ENCODE data around the gene TNRC6A. TPM values are rescaled to one million over a fixed set of nuclear protein-coding genes. Genes with fewer than 3 reads are reported as not detected.

The TNRC6A gene
- total RNA-seq, 1 donor from 2014 or later = 34.3 TPM

GRCh38 chr16:24781256-24781655 is 51.8 kb downstream of the TNRC6A start:
- no peak overlapping the region for H3K4me3 ChIP-seq
- intact Hi-C loops (cut with micrococcal nuclease) = loop anchor here (10.0 kb wide), 1 partner anchor 46 kb away; no protein-coding TSS in a partner anchor
- no peaks in the 10 kb centered on the region for H3K27me3 ChIP-seq (ENCODE audit: low read depth)
- peaks cover 81% of the 10 kb centered on the region for H3K4me1 ChIP-seq
- DNase-seq = no peak
- TF ChIP-seq CTCF (IDR thresholded peaks at IDR 0.05; ENCODE audit: borderline replicate concordance) = no peak
- no peaks in the 10 kb centered on the region for H3K9me3 ChIP-seq (replicated peaks)
- H3K36me3 ChIP-seq = peaks cover 73% of the 10 kb centered on the region
- peak overlapping the region; percentile 70 for H3K27ac ChIP-seq (replicated peaks)

- Histone ChIP-seq H3K4me1 (peaks cover 57% of the 10 kb centered on the region), H3K36me3 (peaks cover 69% of the 10 kb centered on the region), H3K4me3 (no peak overlapping the region), H3K27me3 (ENCODE audit: low read depth) (no peaks in the 10 kb centered on the region), H3K27ac (replicated peaks) (peak overlapping the region; percentile 27), H3K9me3 (replicated peaks) (no peaks in the 10 kb centered on the region)
- no peak for TF ChIP-seq CTCF (IDR thresholded peaks at IDR 0.05; ENCODE audit: borderline replicate concordance)
- no peak for DNase-seq
- intact Hi-C loops (cut with micrococcal nuclease) = loop anchor here (10.0 kb wide), 1 partner anchor 49 kb away; no protein-coding TSS in a partner anchor
Measured at GRCh38 chr16:24784121-24784520, 54.7 kb downstream of the TNRC6A start.

GRCh38 chr16:24789881-24790280 is 60.4 kb downstream of the TNRC6A start:
- no peak for TF ChIP-seq CTCF (IDR thresholded peaks at IDR 0.05; ENCODE audit: borderline replicate concordance)
- Histone ChIP-seq H3K27ac (replicated peaks) (no peak overlapping the region), H3K4me1 (peaks cover 18% of the 10 kb centered on the region), H3K9me3 (replicated peaks) (no peaks in the 10 kb centered on the region), H3K27me3 (ENCODE audit: low read depth) (no peaks in the 10 kb centered on the region), H3K36me3 (peaks cover 77% of the 10 kb centered on the region), H3K4me3 (no peak overlapping the region)
- intact Hi-C loops (cut with micrococcal nuclease) = loop anchor here (10.0 kb wide), 1 partner anchor 55 kb away; no protein-coding TSS in a partner anchor
- no peak for DNase-seq

- no peaks in the 10 kb centered on the region for H3K27me3 ChIP-seq (ENCODE audit: low read depth)
- H3K9me3 ChIP-seq (replicated peaks) = no peaks in the 10 kb centered on the region
- intact Hi-C loops (cut with micrococcal nuclease) = loop anchor here (10.0 kb wide), 1 partner anchor 236 kb away; no protein-coding TSS in a partner anchor
- peak; percentile 34 for TF ChIP-seq CTCF (IDR thresholded peaks at IDR 0.05; ENCODE audit: borderline replicate concordance)
- H3K36me3 ChIP-seq = peaks cover 100% of the 10 kb centered on the region
- peaks cover 10% of the 10 kb centered on the region for H3K4me1 ChIP-seq
- H3K4me3 ChIP-seq = no peak overlapping the region
- H3K27ac ChIP-seq (replicated peaks) = no peak overlapping the region
- DNase-seq = no peak
Measured at GRCh38 chr16:24800586-24800985, 71.1 kb downstream of the TNRC6A start.

- Histone ChIP-seq H3K9me3 (replicated peaks) (no peaks in the 10 kb centered on the region), H3K27ac (replicated peaks) (no peak overlapping the region), H3K27me3 (ENCODE audit: low read depth) (no peaks in the 10 kb centered on the region), H3K36me3 (peaks cover 100% of the 10 kb centered on the region), H3K4me1 (peaks cover 10% of the 10 kb centered on the region), H3K4me3 (no peak overlapping the region)
- intact Hi-C loops (cut with micrococcal nuclease) = loop anchor here (10.0 kb wide), 1 partner anchor 237 kb away; no protein-coding TSS in a partner anchor
- no peak for TF ChIP-seq CTCF (IDR thresholded peaks at IDR 0.05; ENCODE audit: borderline replicate concordance)
- DNase-seq = no peak
Measured at GRCh38 chr16:24801761-24802302, 72.4 kb downstream of the TNRC6A start.
